Glomerular endothelial cell (primary cell): ENCODE results near the gene PRKCQ. TPM values are rescaled to one million over a fixed set of nuclear protein-coding genes. Genes with fewer than 3 reads are reported as not detected.

Experiments used
- DNase-seq: peaks from one replicate; pipeline ENCODE4 v3.0.0-alpha.2; 2011; ENCODE audit warnings: low read depth, low spot score; ENCODE audit errors: extremely low read depth
- total RNA-seq: library from RNA; depleted of rRNA; stranded (reverse); fragments of >200 nt; gene quantifications from 2 replicates; pipeline ENCODE4 v1.2.3, GENCODE V29; 2015

The PRKCQ gene
- total RNA-seq, 1 donor from 2014 or later: 1.8 TPM

- no peak for DNase-seq
Measured at GRCh38 chr10:6410830-6411229, 169.2 kb downstream of the PRKCQ start.

- no peak for DNase-seq
Measured at GRCh38 chr10:6409971-6410643, 170.0 kb downstream of the PRKCQ start.

- no peak for DNase-seq
Measured at GRCh38 chr10:6408799-6409198, 171.3 kb downstream of the PRKCQ start.

GRCh38 chr10:6407034-6407721 is 172.9 kb downstream of the PRKCQ start:
- DNase-seq: no peak

GRCh38 chr10:6406220-6407033 is 173.6 kb downstream of the PRKCQ start:
- no peak for DNase-seq

GRCh38 chr10:6405713-6406112 is 174.4 kb downstream of the PRKCQ start:
- DNase-seq: no peak

GRCh38 chr10:6404127-6405072 is 175.7 kb downstream of the PRKCQ start:
- no peak for DNase-seq

- DNase-seq: no peak
Measured at GRCh38 chr10:6402960-6403359, 177.1 kb downstream of the PRKCQ start.

GRCh38 chr10:6402349-6402709 is 177.7 kb downstream of the PRKCQ start:
- no peak for DNase-seq

GRCh38 chr10:6401558-6402348 is 178.3 kb downstream of the PRKCQ start:
- DNase-seq: peak; percentile 92

GRCh38 chr10:6400821-6401465 is 179.1 kb downstream of the PRKCQ start:
- no peak for DNase-seq

- no peak for DNase-seq
Measured at GRCh38 chr10:6400331-6400730, 179.7 kb downstream of the PRKCQ start.

GRCh38 chr10:6399879-6400278 is 180.2 kb downstream of the PRKCQ start:
- DNase-seq: no peak

- no peak for DNase-seq
Measured at GRCh38 chr10:6399231-6399741, 180.8 kb downstream of the PRKCQ start.

GRCh38 chr10:6398399-6398798 is 181.7 kb downstream of the PRKCQ start:
- DNase-seq: no peak

- DNase-seq: no peak
Measured at GRCh38 chr10:6396652-6397051, 183.4 kb downstream of the PRKCQ start.

- DNase-seq: no peak
Measured at GRCh38 chr10:6396226-6396625, 183.8 kb downstream of the PRKCQ start.

GRCh38 chr10:6395606-6396005 is 184.5 kb downstream of the PRKCQ start:
- DNase-seq: no peak

- DNase-seq: no peak
Measured at GRCh38 chr10:6394084-6394483, 186.0 kb downstream of the PRKCQ start.
